ENCODE data around the gene PLA2G6. TPM values are rescaled to one million over a fixed set of nuclear protein-coding genes. Genes with fewer than 3 reads are reported as not detected.

The PLA2G6 gene
- total RNA-seq, 2 experiments from 2014 or later = 33.9 to 83.9 TPM

- Histone ChIP-seq H3K79me2 (ENCODE audit: insufficient read depth, low read depth, low read length) (no peaks in the 10 kb centered on the region), H3K4me3 (ENCODE audit: low read depth, low read length, poor library complexity, severe bottlenecking) (no peak overlapping the region), H3K9me3 (ENCODE audit: low read length) (no peaks in the 10 kb centered on the region), H3K9me2 (ENCODE audit: insufficient read depth, low read length) (no peaks in the 10 kb centered on the region), H3K4me2 (ENCODE audit: low read length) (no peak overlapping the region), H2AFZ (ENCODE audit: low read length) (no peak overlapping the region), H3K27ac (ENCODE audit: low read depth, low read length, poor library complexity, severe bottlenecking) (no peak overlapping the region), H3K36me3 (ENCODE audit: insufficient read depth, low read length) (0 out of 2 replicates have a peak, but pooled peaks cover 4% of the 10 kb centered on the region), H4K20me1 (ENCODE audit: insufficient read depth, low read length) (no peaks in the 10 kb centered on the region), H3K4me1 (ENCODE audit: insufficient read depth, low read length, poor library complexity, severe bottlenecking) (no peaks in the 10 kb centered on the region)
- no TSS peak for BruUV-seq (replicated peaks)
- TF ChIP-seq, protein P1, sequence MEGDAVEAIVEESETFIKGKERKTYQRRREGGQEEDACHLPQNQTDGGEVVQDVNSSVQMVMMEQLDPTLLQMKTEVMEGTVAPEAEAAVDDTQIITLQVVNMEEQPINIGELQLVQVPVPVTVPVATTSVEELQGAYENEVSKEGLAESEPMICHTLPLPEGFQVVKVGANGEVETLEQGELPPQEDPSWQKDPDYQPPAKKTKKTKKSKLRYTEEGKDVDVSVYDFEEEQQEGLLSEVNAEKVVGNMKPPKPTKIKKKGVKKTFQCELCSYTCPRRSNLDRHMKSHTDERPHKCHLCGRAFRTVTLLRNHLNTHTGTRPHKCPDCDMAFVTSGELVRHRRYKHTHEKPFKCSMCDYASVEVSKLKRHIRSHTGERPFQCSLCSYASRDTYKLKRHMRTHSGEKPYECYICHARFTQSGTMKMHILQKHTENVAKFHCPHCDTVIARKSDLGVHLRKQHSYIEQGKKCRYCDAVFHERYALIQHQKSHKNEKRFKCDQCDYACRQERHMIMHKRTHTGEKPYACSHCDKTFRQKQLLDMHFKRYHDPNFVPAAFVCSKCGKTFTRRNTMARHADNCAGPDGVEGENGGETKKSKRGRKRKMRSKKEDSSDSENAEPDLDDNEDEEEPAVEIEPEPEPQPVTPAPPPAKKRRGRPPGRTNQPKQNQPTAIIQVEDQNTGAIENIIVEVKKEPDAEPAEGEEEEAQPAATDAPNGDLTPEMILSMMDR (conservative IDR thresholded peaks at IDR 0.05; ENCODE audit: low read length) = no peak
- TF ChIP-seq EZH2phosphoT487 (IDR thresholded peaks at IDR 0.05; ENCODE audit: borderline replicate concordance, low read depth, low read length) = no peak
- DNase-seq (ENCODE audit: low spot score) = no peak
- CTCF ChIA-PET (ENCODE audit: unreplicated experiment) = no interaction called here
- POLR2A ChIA-PET = no interaction called here
- intact Hi-C loops (cut with micrococcal nuclease; ENCODE audit: unreplicated experiment) = no loop called here
Observed at GRCh38 chr22:38129856-38130255, 51.8 kb downstream of the PLA2G6 start.

GRCh38 chr22:38129021-38129420, 52.6 kb downstream of the PLA2G6 start:
- no peak for DNase-seq (ENCODE audit: low spot score)
- intact Hi-C loops (cut with micrococcal nuclease; ENCODE audit: unreplicated experiment) = no loop called here
- Histone ChIP-seq H3K36me3 (ENCODE audit: insufficient read depth, low read length) (0 out of 2 replicates have a peak, but pooled peaks cover 4% of the 10 kb centered on the region), H3K4me2 (ENCODE audit: low read length) (no peak overlapping the region), H3K4me3 (ENCODE audit: low read depth, low read length, poor library complexity, severe bottlenecking) (no peak overlapping the region), H4K20me1 (ENCODE audit: insufficient read depth, low read length) (no peaks in the 10 kb centered on the region), H3K27ac (ENCODE audit: low read depth, low read length, poor library complexity, severe bottlenecking) (no peak overlapping the region), H3K9me3 (ENCODE audit: low read length) (no peaks in the 10 kb centered on the region), H2AFZ (ENCODE audit: low read length) (no peak overlapping the region), H3K9me2 (ENCODE audit: insufficient read depth, low read length) (no peaks in the 10 kb centered on the region), H3K79me2 (ENCODE audit: insufficient read depth, low read depth, low read length) (no peaks in the 10 kb centered on the region), H3K4me1 (ENCODE audit: insufficient read depth, low read length, poor library complexity, severe bottlenecking) (no peaks in the 10 kb centered on the region)
- CTCF ChIA-PET (ENCODE audit: unreplicated experiment) = no interaction called here
- TF ChIP-seq EZH2phosphoT487 (IDR thresholded peaks at IDR 0.05; ENCODE audit: borderline replicate concordance, low read depth, low read length) = no peak
- TF ChIP-seq, protein P1 (conservative IDR thresholded peaks at IDR 0.05; ENCODE audit: low read length) = no peak
- BruUV-seq (replicated peaks) = no TSS peak
- POLR2A ChIA-PET = no interaction called here

DNA sequence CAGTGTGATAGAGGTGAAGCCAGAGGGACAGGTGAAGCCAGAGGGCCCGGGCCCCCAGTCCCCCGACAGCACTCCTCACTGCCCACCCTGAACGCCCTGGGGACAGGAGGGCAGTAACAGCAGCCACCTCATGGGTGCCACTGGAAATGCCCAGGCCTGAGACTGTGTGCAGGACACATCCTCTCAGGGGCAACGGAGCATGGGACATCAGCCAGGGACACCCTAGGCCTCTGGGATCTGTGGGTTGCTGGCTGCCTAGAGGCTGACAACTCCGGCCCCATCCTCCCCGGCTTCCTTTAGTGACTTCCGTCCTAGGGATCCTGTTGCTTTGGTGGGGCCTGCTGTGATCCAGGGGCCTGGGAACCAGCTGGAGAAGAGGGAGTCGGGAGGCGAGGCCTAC, 53.8 kb downstream of the PLA2G6 start:
- no peak overlapping the region for H3K27ac ChIP-seq (ENCODE audit: low read depth, low read length, poor library complexity, severe bottlenecking)
- H4K20me1 ChIP-seq (ENCODE audit: insufficient read depth, low read length) = no peaks in the 10 kb centered on the region
- no peak overlapping the region for H2AFZ ChIP-seq (ENCODE audit: low read length)
- no peaks in the 10 kb centered on the region for H3K79me2 ChIP-seq (ENCODE audit: insufficient read depth, low read depth, low read length)
- no peaks in the 10 kb centered on the region for H3K4me1 ChIP-seq (ENCODE audit: insufficient read depth, low read length, poor library complexity, severe bottlenecking)
- DNase-seq (ENCODE audit: low spot score) = no peak
- intact Hi-C loops (cut with micrococcal nuclease; ENCODE audit: unreplicated experiment) = no loop called here
- H3K9me2 ChIP-seq (ENCODE audit: insufficient read depth, low read length) = no peaks in the 10 kb centered on the region
- TF ChIP-seq, protein P1 (conservative IDR thresholded peaks at IDR 0.05; ENCODE audit: low read length) = no peak
- no peak for TF ChIP-seq EZH2phosphoT487 (IDR thresholded peaks at IDR 0.05; ENCODE audit: borderline replicate concordance, low read depth, low read length)
- H3K36me3 ChIP-seq (ENCODE audit: insufficient read depth, low read length) = 0 out of 2 replicates have a peak, but pooled peaks cover 4% of the 10 kb centered on the region
- H3K4me3 ChIP-seq (ENCODE audit: low read depth, low read length, poor library complexity, severe bottlenecking) = no peak overlapping the region
- ChIA-PET POLR2A (no interaction called here), CTCF (ENCODE audit: unreplicated experiment) (no interaction called here)
- BruUV-seq (replicated peaks) = no TSS peak
- H3K4me2 ChIP-seq (ENCODE audit: low read length) = no peak overlapping the region
- no peaks in the 10 kb centered on the region for H3K9me3 ChIP-seq (ENCODE audit: low read length)

All from OCI-LY7 (cell line).